H1 (cell line): Measurements from ENCODE around the gene OGDH. TPM values are rescaled to one million over a fixed set of nuclear protein-coding genes. Genes with fewer than 3 reads are reported as not detected.

ENCODE experiments used
- CTCF ChIA-PET: fragments of 300-600 bp; sonication (Branson Sonifier 250); formaldehyde crosslinking; loops from one replicate; lab custom pipeline; 2021; ENCODE audit not compliant: partially characterized antibody; lab: Charles Lee
- POLR2A ChIA-PET: fragments of 300-600 bp; sonication (Branson Sonifier 250); formaldehyde crosslinking; loops from one replicate; lab custom pipeline; 2021; ENCODE audit warnings: inconsistent platforms; ENCODE audit not compliant: partially characterized antibody; lab: Charles Lee
- DNase-seq, 2 experiments: peaks; one replicate each; pipeline versions ENCODE4 v3.0.0 to v3.0.0-alpha.2; 2010 to 2022; ENCODE audit warnings: low spot score in 2 of 2, low read depth in 1 of 2, mixed read lengths in 1 of 2
- FAIRE-seq: peaks from 2 replicates; lab custom pipeline; 2011; peaks lifted over from hg19 to GRCh38; lab: Jason Lieb, UNC
- H2AFZ ChIP-seq: 2 replicates; pipeline ENCODE4 v1.8.1; 2012; ENCODE audit warnings: low read length, inconsistent platforms
- H2AK5ac ChIP-seq: 2 replicates; pipeline ENCODE4 v1.6.1; 2013; ENCODE audit warnings: low read depth, low read length
- H2BK120ac ChIP-seq: replicated peaks from 2 replicates; pipeline ENCODE3; 2013; ENCODE audit warnings: low read depth, low read length, inconsistent platforms
- H2BK12ac ChIP-seq: 2 replicates; pipeline ENCODE4 v1.6.1; 2013; ENCODE audit warnings: low read depth, low read length
- H2BK15ac ChIP-seq: 2 replicates; pipeline ENCODE4 v1.6.1; 2013; ENCODE audit warnings: low read length
- H2BK20ac ChIP-seq: 2 replicates; pipeline ENCODE4 v1.6.1; 2013; ENCODE audit warnings: low read length
- H2BK5ac ChIP-seq: 2 replicates; pipeline ENCODE4 v1.6.1; 2013; ENCODE audit warnings: low read depth, low read length
- H3K14ac ChIP-seq: 2 replicates; pipeline ENCODE4 v1.6.1; 2013; ENCODE audit warnings: inconsistent platforms; ENCODE audit not compliant: insufficient read length
- H3K18ac ChIP-seq: 2 replicates; pipeline ENCODE4 v1.6.1; 2013; ENCODE audit warnings: low read length; ENCODE audit errors: extremely low read depth
- H3K23ac ChIP-seq: 2 replicates; pipeline ENCODE4 v1.6.1; 2013; ENCODE audit warnings: inconsistent platforms; ENCODE audit not compliant: insufficient read length
- H3K23me2 ChIP-seq: 2 replicates; pipeline ENCODE4 v1.6.1; 2013; ENCODE audit warnings: low read depth, low read length
- H3K27ac ChIP-seq: 2 replicates; pipeline ENCODE4 v1.6.1; 2011; ENCODE audit warnings: low read depth, low read length, inconsistent platforms
- H3K27me3 ChIP-seq, 4 experiments: replicated peaks in 1 of 4; 1 replicate in 1 of 4; 2 replicates in 3 of 4; pipeline versions ENCODE4 v1.6.1 to v1.8.1; 2011 to 2013; ENCODE audit warnings: low read length in 3 of 4, mild to moderate bottlenecking in 3 of 4, inconsistent platforms in 2 of 4, mixed read lengths in 2 of 4, moderate library complexity in 1 of 4; ENCODE audit not compliant: control insufficient read depth in 3 of 4, insufficient read depth in 3 of 4; ENCODE audit errors: extremely low read depth in 1 of 4
- H3K36me3 ChIP-seq, 4 experiments: 2 replicates each; pipeline versions ENCODE4 v1.6.1 to v1.8.1; 2011 to 2013; ENCODE audit warnings: mild to moderate bottlenecking in 4 of 4, low read length in 3 of 4, moderate library complexity in 2 of 4, control low read depth in 1 of 4, inconsistent platforms in 1 of 4; ENCODE audit not compliant: insufficient read depth in 4 of 4, control insufficient read depth in 2 of 4
- H3K4ac ChIP-seq: replicated peaks from 2 replicates; pipeline ENCODE3; 2013; ENCODE audit warnings: low read length, low read depth, mixed read lengths, inconsistent platforms; ENCODE audit not compliant: insufficient read length
- H3K4me1 ChIP-seq, 4 experiments: replicated peaks in 1 of 4; 1 replicate in 1 of 4; 2 replicates in 3 of 4; pipeline versions ENCODE4 v1.6.1 to v1.8.1; 2011 to 2013; ENCODE audit warnings: low read length in 3 of 4, inconsistent platforms in 2 of 4, mixed read lengths in 1 of 4; ENCODE audit not compliant: insufficient read depth in 4 of 4, control insufficient read depth in 3 of 4
- H3K4me2 ChIP-seq, 2 experiments: 2 replicates each; pipeline versions ENCODE4 v1.6.1 to v1.8.1; 2011 to 2013; ENCODE audit warnings: low read depth in 2 of 2, low read length in 2 of 2, control low read depth in 1 of 2, inconsistent platforms in 1 of 2, mild to moderate bottlenecking in 1 of 2; ENCODE audit not compliant: insufficient read depth in 1 of 2
- H3K4me3 ChIP-seq, 4 experiments: fragments of 200-600, 300-600 bp in 1 of 4; sonication (generic), shearing (Covaris generic), sonication (Bioruptor Twin) in 1 of 4; 2 replicates each; pipeline versions ENCODE4 v1.5.1 to v1.8.1; 2011 to 2016; ENCODE audit warnings: low read length in 4 of 4, low read depth in 3 of 4, control low read depth in 2 of 4, inconsistent platforms in 2 of 4, mild to moderate bottlenecking in 2 of 4, mixed read lengths in 1 of 4, moderate library complexity in 1 of 4; ENCODE audit not compliant: insufficient read depth in 2 of 4; ENCODE audit errors: extremely low read depth in 1 of 4
- H3K56ac ChIP-seq: replicated peaks from 2 replicates; pipeline ENCODE3; 2013; ENCODE audit warnings: low read depth, mild to moderate bottlenecking, mixed read lengths, low read length, inconsistent platforms; ENCODE audit not compliant: insufficient read length
- H3K79me1 ChIP-seq: 2 replicates; pipeline ENCODE4 v1.6.1; 2013; ENCODE audit warnings: low read depth, low read length, control low read depth
- H3K79me2 ChIP-seq, 2 experiments: 2 replicates each; pipeline versions ENCODE4 v1.6.1 to v1.8.1; 2012 to 2013; ENCODE audit warnings: low read length in 2 of 2, mild to moderate bottlenecking in 2 of 2, inconsistent platforms in 1 of 2; ENCODE audit not compliant: insufficient read depth in 2 of 2, control insufficient read depth in 1 of 2
- H3K9ac ChIP-seq, 4 experiments: replicated peaks in 1 of 4; 1 replicate in 1 of 4; 2 replicates in 3 of 4; pipeline versions ENCODE4 v1.6.1 to v1.8.1; 2011 to 2013; ENCODE audit warnings: low read depth in 3 of 4, low read length in 3 of 4, control low read depth in 2 of 4, mild to moderate bottlenecking in 2 of 4, moderate library complexity in 2 of 4, inconsistent platforms in 1 of 4; ENCODE audit errors: extremely low read depth in 1 of 4
- H3K9me3 ChIP-seq, 2 experiments: 2 replicates each; pipeline versions ENCODE4 v1.6.1 to v1.8.1; 2012 to 2013; ENCODE audit warnings: mild to moderate bottlenecking in 2 of 2, moderate library complexity in 2 of 2, control low read depth in 1 of 2, inconsistent platforms in 1 of 2, low read depth in 1 of 2, low read length in 1 of 2, mixed read lengths in 1 of 2; ENCODE audit not compliant: insufficient read depth in 2 of 2
- H4K20me1 ChIP-seq, 2 experiments: replicated peaks in 1 of 2; 2 replicates each; pipeline versions ENCODE3 to v1.8.1; 2011 to 2013; ENCODE audit warnings: inconsistent platforms in 2 of 2, low read length in 2 of 2, mild to moderate bottlenecking in 1 of 2; ENCODE audit not compliant: insufficient read depth in 2 of 2, control insufficient read depth in 1 of 2
- H4K5ac ChIP-seq: 2 replicates; pipeline ENCODE4 v1.6.1; 2013; ENCODE audit warnings: low read length, low read depth, mixed read lengths, inconsistent platforms; ENCODE audit not compliant: insufficient read length
- H4K8ac ChIP-seq: 2 replicates; pipeline ENCODE4 v1.8.0; 2013; ENCODE audit warnings: mild to moderate bottlenecking, moderate library complexity, low read length, inconsistent platforms; ENCODE audit not compliant: insufficient read depth; ENCODE audit errors: extremely low read depth
- H4K91ac ChIP-seq: replicated peaks from 2 replicates; pipeline ENCODE3; 2013; ENCODE audit warnings: low read length, mixed read lengths, inconsistent platforms; ENCODE audit not compliant: insufficient read length
- HDAC6 ChIP-seq: IDR thresholded peaks from one replicate; pipeline ENCODE4 v1.7.1; 2012; ENCODE audit warnings: low read depth, mild to moderate bottlenecking, inconsistent platforms, low read length, moderate library complexity
- KDM4A ChIP-seq: IDR thresholded peaks from one replicate; pipeline ENCODE4 v1.7.1; 2012; ENCODE audit warnings: low read depth, mild to moderate bottlenecking, moderate library complexity, low read length, inconsistent platforms; ENCODE audit not compliant: severe bottlenecking
- NANOG ChIP-seq: IDR thresholded peaks from 2 replicates; pipeline ENCODE4 v1.6.1; 2011; ENCODE audit warnings: low read length, low read depth, mild to moderate bottlenecking, inconsistent platforms; ENCODE audit not compliant: insufficient read depth, poor library complexity, severe bottlenecking
- SP1 ChIP-seq: IDR thresholded peaks from 2 replicates; pipeline ENCODE4 v1.6.1; 2011; ENCODE audit warnings: low read depth, low read length
- TEAD4 ChIP-seq: IDR thresholded peaks from 2 replicates; pipeline ENCODE4 v1.6.1; 2012; ENCODE audit warnings: low read depth, low read length, inconsistent platforms, mixed read lengths
- WGBS, 2 experiments: shearing (Covaris generic) in 1 of 2; methylation state at CpG; one replicate each; pipeline versions ENCODE4 v1.1.6 to v1.1.7; 2013 to 2015; ENCODE audit warnings: low lambda C conversion rate in 2 of 2, mixed read lengths in 2 of 2, inconsistent platforms in 1 of 2, low coverage in 1 of 2, missing lambda C conversion rate in 1 of 2; ENCODE audit not compliant: insufficient replicate concordance in 2 of 2, insufficient coverage in 1 of 2, insufficient read length in 1 of 2; ENCODE audit errors: extremely low coverage in 1 of 2, missing lambda C conversion rate in 1 of 2; 5-methylcytosine and 5-hydroxymethylcytosine counted together
- polyA plus RNA-seq, 7 experiments: library from polyadenylated mRNA; depleted of rRNA in 3 of 7; stranded (reverse) in 5 of 7; unstranded in 2 of 7; fragments of >200 nt in 5 of 7; fragments of 200-250 nt in 2 of 7; gene quantifications; 1 replicate in 5 of 7; 2 replicates in 1 of 7; 4 replicates in 1 of 7; pipeline versions ENCODE4 v1.2.1 to v1.2.3, GENCODE V29; 2011 to 2013; ENCODE audit warnings: missing spikeins in 2 of 7, mixed read lengths in 2 of 7
- total RNA-seq: library from RNA; stranded (reverse); fragmentation: NEBNext Ultra II Directional; extraction: Animal tissue kit (Norgen Biotek cat#: 25700); gene quantifications from 2 replicates; pipeline ENCODE4 v1.2.1, GENCODE V29; 2021
- TF ChIP-seq, protein P1 (sequence below): IDR thresholded peaks from 2 replicates; pipeline ENCODE4 v1.6.1; 2011; ENCODE audit warnings: low read depth, mild to moderate bottlenecking, low read length; ENCODE audit not compliant: insufficient read depth

The OGDH gene
- total and polyA plus RNA-seq, 2 of the 8 experiments (the other 6 are each of a cell fraction or from before 2014, with no cell fraction given), result 71.6 to 91.6 TPM

DNA sequence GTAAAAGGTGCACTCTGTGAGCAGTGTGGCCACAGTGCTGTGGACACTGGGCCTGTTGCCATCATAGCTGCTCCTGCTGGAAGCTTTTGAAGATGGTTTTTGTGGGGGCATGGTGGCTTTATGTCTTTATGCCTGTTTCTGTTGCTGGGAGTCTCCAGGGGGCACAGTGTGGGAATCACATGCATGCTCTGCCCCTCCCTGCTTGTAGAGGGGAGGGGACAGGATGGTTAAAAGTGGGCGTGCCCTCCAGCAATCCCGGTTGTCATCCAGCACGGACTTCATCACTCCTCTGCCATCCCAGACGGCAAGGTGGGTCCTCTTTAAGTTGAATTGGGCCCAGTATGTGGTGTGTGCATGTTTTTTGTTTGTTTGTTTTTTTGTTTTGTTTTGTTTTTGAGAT, 20.2 kb downstream of the OGDH start:
- Histone ChIP-seq H3K9ac (no peak overlapping the region), H3K23me2 (no peaks in the 10 kb centered on the region; the same call in 1 of the 2 replicates), H3K56ac (no peak overlapping the region), H3K4me1 (peaks cover 3 to 12% (median 11%) of the 10 kb centered on the region in 4 experiments; a peak in 6 of 7 replicates), H4K5ac (no peak overlapping the region), H3K18ac (no peak overlapping the region), H4K91ac (no peak overlapping the region), H3K23ac (no peak overlapping the region), H2AK5ac (no peak overlapping the region), H2BK5ac (no peak overlapping the region), H3K79me1 (peaks cover 12% of the 10 kb centered on the region), H2BK12ac (no peak overlapping the region), H3K14ac (no peak overlapping the region), H3K79me2 (peaks cover 12 to 35% of the 10 kb centered on the region in 2 experiments; a peak in 3 of 4 replicates), H3K27me3 (no peaks in the 10 kb centered on the region), H3K27ac (no peak overlapping the region), H4K8ac (no peak overlapping the region), H3K4ac (no peak overlapping the region), H2BK15ac (no peak overlapping the region), H2BK120ac (no peak overlapping the region), H3K4me3 (no peak overlapping the region), H3K9me3 (no peaks in the 10 kb centered on the region), H3K36me3 (peaks cover 0 to 25% (median 7%) of the 10 kb centered on the region in 4 experiments; a peak in 4 of 8 replicates), H4K20me1 (peaks cover 7 to 20% of the 10 kb centered on the region in 2 experiments), H3K4me2 (no peak overlapping the region), H2AFZ (no peak overlapping the region), H2BK20ac (no peak overlapping the region)
- ChIA-PET CTCF (interaction anchor here (0.6 kb wide), 1 partner anchor 15 kb away, joined by 4 read pairs; no protein-coding TSS in a partner anchor), POLR2A (interaction anchor here (1.2 kb wide), 1 partner anchor 12 kb away, joined by 3 read pairs; no protein-coding TSS in a partner anchor)
- FAIRE-seq (no peak), DNase-seq (no peak)
- TF ChIP-seq KDM4A, result no peak
- no peak for TF ChIP-seq HDAC6
- TF ChIP-seq NANOG, result no peak
- TF ChIP-seq, protein P1, sequence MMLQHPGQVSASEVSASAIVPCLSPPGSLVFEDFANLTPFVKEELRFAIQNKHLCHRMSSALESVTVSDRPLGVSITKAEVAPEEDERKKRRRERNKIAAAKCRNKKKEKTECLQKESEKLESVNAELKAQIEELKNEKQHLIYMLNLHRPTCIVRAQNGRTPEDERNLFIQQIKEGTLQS, result no peak
- no peak for TF ChIP-seq SP1
- TF ChIP-seq TEAD4, result no peak
- WGBS, 2 experiments, result 88% methylated on average over 4 of the region's 4 CpGs; no CpG with 5 or more reads in 1 of the 2 experiments
